Small intestine (tissue), 7 donors: ENCODE results near the gene CBARP. TPM values are rescaled to one million over a fixed set of nuclear protein-coding genes. Genes with fewer than 3 reads are reported as not detected.

ENCODE experiments used
- DNase-seq, 2 donors: peaks; one replicate each; pipeline versions ENCODE4 v3.0.0 to v3.0.0-alpha.2; 2013
- FAIRE-seq: peaks from 2 replicates; lab custom pipeline; 2012; peaks lifted over from hg19 to GRCh38; lab: Jason Lieb, UNC
- H3K27ac ChIP-seq, 3 donors: one replicate each; pipeline ENCODE4 v1.5.1; 2013; ENCODE audit warnings: low read length in 2 of 3, mild to moderate bottlenecking in 2 of 3, control low read depth in 1 of 3, inconsistent platforms in 1 of 3, low read depth in 1 of 3, moderate library complexity in 1 of 3
- H3K27me3 ChIP-seq, 3 donors: one replicate each; pipeline ENCODE4 v1.6.1; 2013; ENCODE audit warnings: low read length in 3 of 3, inconsistent platforms in 1 of 3; ENCODE audit not compliant: control insufficient read depth in 3 of 3, insufficient read depth in 3 of 3
- H3K36me3 ChIP-seq, 3 donors: one replicate each; pipeline ENCODE4 v1.6.1; 2013; ENCODE audit warnings: low read length in 3 of 3, inconsistent platforms in 1 of 3, low read depth in 1 of 3, mild to moderate bottlenecking in 1 of 3, moderate library complexity in 1 of 3; ENCODE audit not compliant: control insufficient read depth in 3 of 3, insufficient read depth in 2 of 3
- H3K4me1 ChIP-seq, 3 donors: one replicate each; pipeline ENCODE4 v1.6.1; 2013; ENCODE audit warnings: low read length in 2 of 3, inconsistent platforms in 1 of 3, low read depth in 1 of 3, mild to moderate bottlenecking in 1 of 3, moderate library complexity in 1 of 3; ENCODE audit not compliant: control insufficient read depth in 3 of 3, insufficient read depth in 2 of 3
- H3K4me3 ChIP-seq, 3 donors: one replicate each; pipeline ENCODE4 v1.5.1; 2013; ENCODE audit warnings: low read length in 3 of 3, control low read depth in 1 of 3, inconsistent platforms in 1 of 3, low read depth in 1 of 3, mild to moderate bottlenecking in 1 of 3, moderate library complexity in 1 of 3
- H3K9me3 ChIP-seq, 2 donors: one replicate each; pipeline ENCODE4 v1.6.1; 2013; ENCODE audit warnings: low read depth in 1 of 2, low read length in 1 of 2; ENCODE audit not compliant: control insufficient read depth in 2 of 2, insufficient read depth in 1 of 2
- WGBS, 3 donors: extraction: QIAGEN DNeasy Blood & Tissue Kit; methylation state at CpG; one replicate each; pipeline ENCODE4 v1.1.7; 2013; 5-methylcytosine and 5-hydroxymethylcytosine counted together
- polyA plus RNA-seq, 4 donors: library from polyadenylated mRNA; stranded (reverse) in 3 of 4; unstranded in 1 of 4; fragments of 200-250 nt in 3 of 4; fragments of 120-200 nt in 1 of 4; gene quantifications; one replicate each; pipeline versions ENCODE4 v1.2.1 to v1.2.3, GENCODE V29; 2013
- donor health status: healthy with polysubstance abuse.
- donor health status: control.
- donor health status: control.
- donor health status: Bipolar disorder and iron deficiency.
- donor health status: healthy.

CBARP gene
- polyA plus RNA-seq, 4 donors, result 0.30 to 0.41 TPM; not detected in 2

DNA sequence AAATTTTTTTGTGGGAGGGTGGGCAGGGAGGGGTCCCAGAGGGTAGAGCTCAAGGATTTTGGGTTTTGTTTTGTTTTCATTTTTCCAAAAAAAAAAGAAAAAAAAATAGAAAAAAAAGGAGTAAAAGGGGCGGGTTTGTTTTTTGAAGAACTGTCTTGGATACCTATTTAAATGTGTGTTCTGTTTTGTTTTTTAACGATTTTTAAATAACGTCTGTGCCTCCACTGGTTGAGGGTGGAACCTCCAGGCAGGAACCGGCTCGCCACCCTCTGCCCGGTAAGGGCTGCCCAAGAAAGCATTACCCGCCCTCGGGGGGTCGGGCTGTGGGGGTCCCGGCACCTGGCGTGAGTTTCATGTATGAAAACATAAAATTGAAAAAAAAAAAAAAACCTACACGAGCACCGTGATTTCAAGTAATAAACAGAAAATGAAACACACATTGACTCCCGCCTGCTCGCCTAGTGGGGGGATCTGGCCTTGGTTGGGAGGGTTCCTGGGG lies 21.0 kb upstream of the CBARP start:
- WGBS, 3 donors, result 13 to 21% (median 17%) methylated on average over 15 of the region's 15 CpGs
- H3K27me3 ChIP-seq, result no peaks in the 10 kb centered on the region
- peak overlapping the region in 2 of 3 donors; percentile 22 to 27 for H3K4me3 ChIP-seq
- no peaks in the 10 kb centered on the region for H3K9me3 ChIP-seq
- peaks cover 24 to 57% (median 36%) of the 10 kb centered on the region in 3 donors for H3K36me3 ChIP-seq
- peak overlapping the region; percentile 90 to 99 (median 97) for H3K27ac ChIP-seq
- FAIRE-seq (no peak), DNase-seq (no peak)
- peaks cover 8 to 89% (median 23%) of the 10 kb centered on the region in 3 donors for H3K4me1 ChIP-seq

DNA sequence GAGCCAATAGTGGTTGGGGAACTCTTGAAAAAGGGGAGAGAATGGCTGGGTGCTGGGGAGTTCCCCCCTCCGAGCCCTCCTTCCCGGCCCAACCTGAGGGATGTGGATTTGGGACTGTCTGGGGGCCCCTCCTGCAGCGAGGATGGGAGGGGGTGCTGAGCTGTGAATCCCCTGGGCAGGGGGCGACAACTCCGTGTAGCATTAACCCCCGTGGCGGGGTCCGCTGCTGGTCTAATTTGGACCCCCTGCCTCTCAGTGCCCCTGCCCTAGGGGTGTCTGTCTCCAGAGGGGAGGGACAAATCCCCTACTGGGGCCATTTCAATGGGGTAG lies 20.3 kb upstream of the CBARP start:
- 70 to 92% (median 79%) methylated on average over 3 to 8 of the region's 8 CpGs for WGBS, 3 donors
- FAIRE-seq, result no peak
- H3K4me3 ChIP-seq, result no peak overlapping the region
- no peaks in the 10 kb centered on the region for H3K27me3 ChIP-seq
- peaks cover 10 to 88% (median 24%) of the 10 kb centered on the region in 3 donors for H3K4me1 ChIP-seq
- H3K9me3 ChIP-seq, result no peaks in the 10 kb centered on the region
- peak overlapping the region; percentile 67 to 90 (median 74) for H3K27ac ChIP-seq
- peaks cover 24 to 63% (median 38%) of the 10 kb centered on the region in 3 donors for H3K36me3 ChIP-seq
- no peak for DNase-seq

DNA sequence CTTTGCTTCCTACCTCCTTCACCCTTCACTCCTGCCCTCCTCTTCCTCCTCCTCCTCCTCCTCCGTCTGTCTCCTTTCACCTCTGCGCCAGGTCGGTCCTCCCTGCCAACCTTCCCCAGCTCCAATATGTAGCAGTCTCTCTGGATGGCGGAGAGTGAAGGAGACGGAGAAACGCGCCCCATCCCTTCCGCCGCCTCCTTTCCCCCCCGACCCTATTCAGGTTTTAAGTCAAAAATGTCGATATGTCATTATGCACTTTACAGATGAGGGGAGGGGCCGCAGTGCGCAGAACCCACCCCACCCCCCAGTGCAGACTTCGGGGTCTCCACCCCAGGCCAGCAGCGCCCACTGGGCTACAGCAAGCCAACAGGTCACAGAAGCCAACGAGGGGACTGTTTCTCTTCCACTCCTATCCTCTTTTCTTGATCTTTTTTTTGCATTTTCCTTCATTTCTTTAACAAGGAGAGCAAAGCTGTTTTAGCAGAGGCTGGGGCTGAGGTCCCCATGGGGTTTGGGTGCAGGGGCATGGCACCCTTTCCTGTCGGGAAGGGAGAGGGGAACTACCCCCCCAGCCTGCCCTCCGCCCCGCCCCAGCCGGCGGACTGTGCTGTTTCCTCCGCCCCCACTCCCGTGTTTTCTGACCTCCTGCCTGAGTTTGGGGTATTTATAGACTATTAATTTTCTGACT lies 19.8 kb upstream of the CBARP start:
- WGBS, 3 donors, result 61 to 72% (median 69%) methylated on average over 22 to 23 of the region's 23 CpGs
- H3K36me3 ChIP-seq, result peaks cover 24 to 68% (median 38%) of the 10 kb centered on the region in 3 donors
- H3K27me3 ChIP-seq, result no peaks in the 10 kb centered on the region
- H3K9me3 ChIP-seq, result no peaks in the 10 kb centered on the region
- DNase-seq, result no peak
- no peak for FAIRE-seq
- H3K4me1 ChIP-seq, result peaks cover 10 to 83% (median 23%) of the 10 kb centered on the region in 3 donors
- no peak overlapping the region for H3K4me3 ChIP-seq
- peak overlapping the region; percentile 67 to 90 (median 74) for H3K27ac ChIP-seq

DNA sequence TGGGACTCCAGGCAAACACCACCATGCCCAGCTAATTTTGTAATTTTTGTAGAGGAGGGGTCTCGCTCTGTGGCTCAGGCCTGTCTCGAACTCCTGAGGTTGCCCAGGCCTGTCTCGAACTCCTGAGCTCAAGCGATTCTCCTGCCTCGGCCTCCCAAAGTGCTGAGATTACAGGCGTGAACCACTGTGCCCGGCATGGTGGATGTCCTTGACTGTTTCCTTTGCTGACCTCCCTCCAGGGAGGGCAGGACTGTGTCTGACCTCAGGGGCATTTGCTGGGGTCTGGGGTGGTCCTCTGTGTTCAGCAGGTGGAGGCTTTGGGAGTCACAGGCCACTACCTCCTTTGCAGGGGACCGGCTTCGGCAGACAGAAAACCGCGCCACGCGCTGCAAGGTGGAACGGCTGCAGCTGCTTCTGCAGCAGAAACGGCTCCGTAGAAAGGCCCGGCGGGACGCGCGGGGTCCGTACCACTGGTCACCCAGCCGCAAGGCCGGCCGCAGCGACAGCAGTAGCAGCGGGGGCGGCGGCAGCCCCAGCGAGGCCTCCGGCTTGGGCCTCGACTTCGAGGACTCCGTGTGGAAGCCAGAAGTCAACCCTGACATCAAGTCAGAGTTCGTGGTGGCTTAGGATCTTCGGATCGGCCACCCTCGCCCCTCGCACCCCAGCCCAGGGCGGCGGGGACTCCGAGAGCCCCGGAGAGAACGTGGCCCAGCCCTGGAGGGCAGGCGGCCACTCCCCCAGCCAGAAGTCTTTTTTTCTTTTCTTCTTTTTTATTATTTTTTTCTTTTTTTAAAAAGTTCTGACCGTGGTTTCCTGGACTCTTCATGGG lies 19.1 kb upstream of the CBARP start:
- H3K36me3 ChIP-seq, result peaks cover 24 to 76% (median 40%) of the 10 kb centered on the region in 3 donors
- FAIRE-seq (no peak), DNase-seq (peak in 1 of 2 donors; percentile 39)
- no peaks in the 10 kb centered on the region for H3K27me3 ChIP-seq
- no peaks in the 10 kb centered on the region for H3K9me3 ChIP-seq
- H3K4me3 ChIP-seq, result no peak overlapping the region
- peak overlapping the region; percentile 22 to 90 (median 45) for H3K27ac ChIP-seq
- 83 to 90% (median 86%) methylated on average over 46 of the region's 46 CpGs for WGBS, 3 donors
- H3K4me1 ChIP-seq, result peaks cover 10 to 76% (median 21%) of the 10 kb centered on the region in 3 donors

DNA sequence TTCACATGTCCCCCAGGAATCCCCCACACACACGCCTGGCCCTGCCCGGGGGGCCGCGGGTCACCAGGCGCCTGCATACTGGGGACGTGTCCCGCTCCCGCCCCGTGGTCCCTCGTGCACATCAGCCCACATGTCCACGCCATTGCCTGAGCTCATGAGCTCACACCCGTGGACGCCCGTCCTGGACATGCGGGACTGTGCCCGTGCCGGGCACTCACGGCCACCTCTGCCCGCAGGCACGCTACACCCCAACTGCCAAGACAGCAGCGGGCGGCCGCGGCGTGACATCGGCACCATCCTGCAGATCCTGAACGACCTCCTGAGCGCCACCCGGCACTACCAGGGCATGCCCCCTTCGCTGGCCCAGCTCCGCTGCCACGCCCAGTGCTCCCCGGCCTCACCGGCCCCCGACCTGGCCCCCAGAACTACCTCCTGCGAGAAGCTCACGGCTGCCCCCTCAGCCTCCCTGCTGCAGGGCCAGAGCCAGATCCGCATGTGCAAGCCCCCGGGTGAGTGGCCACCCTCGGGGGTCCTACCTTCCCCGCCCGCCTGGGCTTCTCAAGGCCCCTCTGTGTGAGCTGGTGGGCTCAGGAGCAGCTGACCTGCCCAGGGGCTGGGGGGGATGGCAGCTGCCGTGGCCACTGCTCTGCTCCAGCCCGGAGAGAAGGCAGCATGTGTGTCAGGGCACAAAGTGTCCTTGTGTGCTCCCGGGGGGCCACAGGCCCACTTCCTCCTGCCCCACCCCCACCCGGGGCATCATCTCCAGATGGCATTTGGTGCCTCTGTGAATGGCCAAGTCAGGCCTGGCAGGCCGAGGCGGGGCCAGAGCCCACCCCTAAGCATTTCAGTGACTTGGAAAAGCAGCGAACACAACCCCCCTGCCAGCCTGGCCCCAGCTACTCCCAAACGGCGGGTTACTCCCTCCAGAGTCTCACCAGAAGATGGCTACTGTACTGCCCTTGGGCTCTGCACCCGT lies 17.7 kb upstream of the CBARP start:
- WGBS, 3 donors, result 83 to 87% (median 86%) methylated on average over 43 to 52 of the region's 52 CpGs
- Histone ChIP-seq H3K27ac (peak overlapping the region; percentile 90 to 97 (median 96)), H3K27me3 (no peaks in the 10 kb centered on the region), H3K4me3 (peak overlapping the region in 1 of 3 donors; percentile 31), H3K36me3 (peaks cover 27 to 89% (median 45%) of the 10 kb centered on the region in 3 donors), H3K4me1 (peaks cover 9 to 65% (median 20%) of the 10 kb centered on the region in 3 donors), H3K9me3 (no peaks in the 10 kb centered on the region)
- DNase-seq (no peak), FAIRE-seq (no peak)

DNA sequence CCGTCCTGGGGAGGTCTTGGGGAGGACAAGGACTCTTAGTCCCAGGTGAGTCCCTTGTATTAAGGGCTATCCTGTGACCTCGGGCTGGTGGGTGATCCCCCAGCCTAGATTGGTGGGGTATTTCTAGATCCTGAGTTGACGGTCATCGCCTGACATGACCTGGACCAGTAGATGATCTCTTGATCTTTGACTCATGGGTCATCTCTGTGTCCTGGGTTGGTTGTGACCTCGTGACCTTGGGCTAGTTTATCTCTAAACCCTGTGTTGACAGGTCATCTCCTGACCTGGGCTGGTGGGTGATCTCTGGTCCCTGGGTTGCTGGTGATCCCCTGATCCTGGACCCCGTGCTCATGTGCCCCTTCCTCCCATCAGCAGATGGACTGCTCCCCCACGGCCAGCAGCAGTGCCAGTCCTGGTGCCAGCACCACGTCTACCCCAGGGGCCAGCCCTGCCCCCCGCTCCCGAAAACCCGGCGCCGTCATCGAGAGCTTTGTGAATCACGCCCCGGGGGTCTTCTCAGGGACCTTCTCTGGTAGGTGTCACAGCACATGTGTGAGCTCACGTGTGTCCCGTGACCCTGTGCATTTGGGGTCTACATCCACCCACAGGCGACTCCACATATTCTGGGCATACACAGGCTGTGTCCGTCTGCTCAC lies 16.9 kb upstream of the CBARP start:
- H3K27me3 ChIP-seq, result no peaks in the 10 kb centered on the region
- H3K4me3 ChIP-seq, result no peak overlapping the region
- H3K27ac ChIP-seq, result peak overlapping the region; percentile 90 to 97 (median 96)
- peaks cover 6 to 57% (median 17%) of the 10 kb centered on the region in 3 donors for H3K4me1 ChIP-seq
- peaks cover 32 to 95% (median 45%) of the 10 kb centered on the region in 3 donors for H3K36me3 ChIP-seq
- DNase-seq, result no peak
- H3K9me3 ChIP-seq, result no peaks in the 10 kb centered on the region
- no peak for FAIRE-seq
- WGBS, 3 donors, result 85 to 90% (median 86%) methylated on average over 20 of the region's 20 CpGs

DNA sequence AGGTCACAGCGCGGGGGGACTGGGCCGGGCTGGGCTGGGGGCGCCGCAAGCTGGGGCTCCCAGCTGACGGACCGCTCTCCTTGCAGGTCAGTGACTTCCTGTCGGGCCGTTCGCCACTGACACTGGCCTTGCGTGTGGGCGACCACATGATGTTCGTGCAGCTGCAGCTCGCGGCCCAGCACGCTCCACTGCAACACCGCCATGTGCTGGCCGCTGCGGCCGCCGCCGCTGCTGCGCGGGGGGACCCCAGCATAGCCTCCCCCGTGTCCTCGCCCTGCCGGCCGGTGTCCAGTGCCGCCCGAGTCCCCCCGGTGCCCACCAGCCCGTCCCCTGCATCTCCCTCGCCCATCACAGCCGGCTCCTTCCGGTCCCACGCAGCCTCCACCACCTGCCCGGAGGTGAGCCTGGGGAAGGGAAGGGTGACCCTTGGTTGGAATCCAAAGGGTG lies 16.3 kb upstream of the CBARP start:
- H3K9me3 ChIP-seq, result no peaks in the 10 kb centered on the region
- DNase-seq (no peak), FAIRE-seq (no peak)
- H3K27ac ChIP-seq, result peak overlapping the region; percentile 90 to 97 (median 96)
- H3K27me3 ChIP-seq, result no peaks in the 10 kb centered on the region
- peak overlapping the region in 1 of 3 donors; percentile 80 for H3K4me3 ChIP-seq
- H3K4me1 ChIP-seq, result peaks cover 6 to 51% (median 17%) of the 10 kb centered on the region in 3 donors
- WGBS, 3 donors, result 74 to 85% (median 85%) methylated on average over 33 to 37 of the region's 37 CpGs
- peaks cover 32 to 91% (median 45%) of the 10 kb centered on the region in 3 donors for H3K36me3 ChIP-seq
